Fibroblast of skin of left quadriceps (primary cell): Measurements from ENCODE around the gene ACVRL1.

ENCODE experiments used
- DNase-seq, 2 experiments: peaks; one replicate each; pipeline ENCODE4 v3.0.0-alpha.2; 2013; ENCODE audit warnings: low read depth in 2 of 2

Gene ACVRL1

GRCh38 chr12:51942056-51942455, 34.8 kb downstream of the ACVRL1 start:
- no peak for DNase-seq

- DNase-seq: no peak
Measured at GRCh38 chr12:51942501-51943000, 35.2 kb downstream of the ACVRL1 start.

GRCh38 chr12:51943346-51943745, 36.0 kb downstream of the ACVRL1 start:
- DNase-seq: no peak

GRCh38 chr12:51944608-51945233, 37.4 kb downstream of the ACVRL1 start:
- DNase-seq: no peak

- DNase-seq: no peak
Measured at GRCh38 chr12:51947246-51947996, 40.1 kb downstream of the ACVRL1 start.

GRCh38 chr12:51948066-51948465, 40.8 kb downstream of the ACVRL1 start:
- no peak for DNase-seq

DNA sequence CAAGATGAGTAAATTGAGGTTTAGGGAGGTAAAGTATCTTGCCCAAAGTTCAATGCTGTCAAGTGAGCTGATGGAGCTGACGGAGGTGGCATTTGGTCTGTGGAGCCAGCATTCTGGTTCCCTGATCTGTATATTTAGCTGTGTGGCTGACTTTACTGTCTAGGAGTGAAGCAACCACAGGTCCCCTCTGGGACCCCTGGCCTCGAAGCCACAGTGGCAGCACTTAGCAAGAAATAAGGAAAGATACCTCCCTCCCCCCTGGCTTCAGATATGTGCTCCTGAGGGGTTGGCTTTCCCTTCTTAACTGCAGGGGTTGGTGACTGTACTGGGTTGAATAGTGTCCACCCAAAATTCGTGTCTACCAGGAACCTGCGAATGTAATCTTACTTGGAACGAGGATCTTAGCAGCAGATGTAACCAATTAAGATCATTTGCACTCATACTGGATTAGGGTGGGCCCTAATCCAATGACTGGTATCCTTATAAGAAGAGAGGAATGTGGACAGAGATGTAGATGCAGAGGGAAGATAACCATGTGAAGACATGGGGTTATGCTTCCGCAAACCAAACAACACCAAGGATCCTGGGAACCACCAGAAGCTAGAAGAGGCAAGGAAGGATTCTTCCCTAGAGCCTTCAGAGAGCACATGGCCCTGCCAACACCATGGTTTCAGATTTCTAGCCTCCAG, 42.2 kb downstream of the ACVRL1 start:
- DNase-seq: peak; percentile 26 to 44

- DNase-seq: no peak
Measured at GRCh38 chr12:51950682-51951198, 43.4 kb downstream of the ACVRL1 start.

- DNase-seq: peak; percentile 78 to 82
Measured at GRCh38 chr12:51951199-51951842, 44.0 kb downstream of the ACVRL1 start, which contains the start of gene ACVR1B. Gene ACVR1B, plus strand, starts transcription at chr12:51951699. Its CDS starts 45 bp downstream, at chr12:51951744.

DNA sequence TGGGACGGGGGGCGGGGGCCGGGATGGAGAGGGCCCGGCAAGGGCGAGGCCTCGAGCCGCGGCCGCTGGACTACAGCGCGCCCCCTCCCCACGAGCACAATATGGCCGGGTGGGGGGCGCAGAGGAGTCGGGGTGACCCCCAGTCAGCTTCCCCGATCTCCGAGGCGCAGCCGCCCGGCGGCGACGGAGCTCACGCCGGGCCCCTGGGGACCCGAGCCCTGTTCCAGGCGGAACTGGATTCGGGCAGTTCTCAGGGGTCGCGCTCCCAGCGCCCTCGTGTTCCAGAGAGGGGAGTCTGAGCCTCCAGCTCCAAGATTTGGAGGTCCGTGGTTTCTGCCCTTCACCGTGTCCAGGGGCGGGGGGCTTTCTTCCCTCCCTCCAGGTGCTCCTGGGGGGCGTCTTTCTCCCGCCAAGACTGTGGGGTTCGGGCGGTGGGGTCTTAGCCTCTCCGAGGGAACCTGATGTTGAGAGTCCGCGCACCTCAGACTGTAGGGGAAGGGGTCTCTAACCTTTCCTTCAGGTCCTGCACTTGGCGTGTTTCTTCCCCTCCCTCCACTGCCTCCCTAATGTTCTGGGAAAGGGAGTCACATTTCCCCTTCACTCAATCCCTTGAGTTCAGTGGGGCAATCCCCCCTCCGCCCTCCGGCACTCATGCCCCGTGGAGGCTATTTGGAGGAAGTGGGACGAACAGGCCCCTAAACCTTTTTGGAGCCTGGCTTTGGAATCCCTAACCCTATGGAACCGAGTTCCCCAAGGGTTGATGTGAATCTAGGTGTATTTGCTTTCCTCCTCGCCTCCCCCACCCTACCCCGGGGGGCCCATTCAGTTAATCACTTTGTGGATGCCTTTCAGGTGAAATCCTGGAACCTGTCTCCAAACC, 44.8 kb downstream of the ACVRL1 start:
- DNase-seq: no peak

- DNase-seq: no peak
Measured at GRCh38 chr12:51953089-51953488, 45.8 kb downstream of the ACVRL1 start.

- DNase-seq: no peak
Measured at GRCh38 chr12:51953864-51954263, 46.6 kb downstream of the ACVRL1 start.

GRCh38 chr12:51954561-51955361, 47.5 kb downstream of the ACVRL1 start:
- no peak for DNase-seq

GRCh38 chr12:51955702-51956101, 48.4 kb downstream of the ACVRL1 start:
- DNase-seq: no peak

GRCh38 chr12:51958542-51958941, 51.2 kb downstream of the ACVRL1 start:
- DNase-seq: no peak

- no peak for DNase-seq
Measured at GRCh38 chr12:51959211-51959610, 51.9 kb downstream of the ACVRL1 start.

DNA sequence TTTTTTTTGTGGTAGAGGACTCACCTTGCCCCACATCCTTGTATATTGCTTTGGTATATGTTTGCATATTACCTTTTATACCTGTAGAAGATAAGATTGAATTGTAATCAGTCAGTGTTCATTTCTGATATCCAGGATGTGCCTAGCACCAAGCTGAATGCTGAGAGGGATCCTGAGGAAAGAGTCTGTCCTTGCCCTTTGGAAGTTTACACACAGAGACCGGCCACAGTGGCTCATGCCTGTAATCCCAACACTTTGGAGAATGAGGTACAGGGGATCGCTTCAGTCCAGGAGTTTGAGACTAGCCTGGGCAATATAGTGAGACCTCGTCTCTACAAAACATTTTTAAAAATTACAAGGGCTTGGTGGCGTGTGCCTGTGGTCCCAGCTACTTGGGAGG, 52.6 kb downstream of the ACVRL1 start:
- no peak for DNase-seq

- DNase-seq: no peak
Measured at GRCh38 chr12:51960488-51960887, 53.2 kb downstream of the ACVRL1 start.

- DNase-seq: no peak
Measured at GRCh38 chr12:51960890-51961289, 53.6 kb downstream of the ACVRL1 start.

GRCh38 chr12:51961834-51962233, 54.5 kb downstream of the ACVRL1 start:
- no peak for DNase-seq
